HCT116 (cell line): ENCODE measurements around the gene ATCAY. TPM values are rescaled to one million over a fixed set of nuclear protein-coding genes. Genes with fewer than 3 reads are reported as not detected.

Experiments used
- ATAC-seq: fragments of 200-7000 bp; cut with Tn5 transposase; 2 replicates; pipeline ENCODE4 v1.9.1; 2020; ENCODE audit warnings: mild to moderate bottlenecking, moderate library complexity
- BruUV-seq: library from RNA; stranded (reverse); fragments of 400-500 nt; replicated peaks from 2 replicates; lab custom pipeline; 2021; lab: Mats Ljungman, UMichigan
- CTCF ChIA-PET: fragments of 300-600 bp; sonication (Branson Sonifier 250); formaldehyde crosslinking; loops from one replicate; lab custom pipeline; 2021; ENCODE audit warnings: antibody characterized with exemption; lab: Charles Lee
- POLR2A ChIA-PET: fragments of 300-600, 350-600 bp; sonication (Branson Sonifier 250); formaldehyde crosslinking; loops from one replicate; lab custom pipeline; 2021; ENCODE audit warnings: antibody characterized with exemption; lab: Charles Lee
- RAD21 ChIA-PET, 2 experiments: fragments of 300-600 bp; sonication (Branson Sonifier 250); formaldehyde crosslinking; loops; one replicate each; lab custom pipeline; 2023; ENCODE audit warnings: low total read pairs in 2 of 2; ENCODE audit not compliant: uncharacterized antibody in 2 of 2, unreplicated experiment in 2 of 2, low non-redundant PET in 1 of 2; lab: Charles Lee
- DNase-seq: peaks from one replicate; pipeline ENCODE4 v3.0.0-alpha.2; 2010; ENCODE audit warnings: low read depth, low spot score
- H2AFZ ChIP-seq: fragments of 200-600 bp; shearing (Covaris generic), sonication (generic); 2 replicates; pipeline ENCODE4 v1.6.1; 2017; ENCODE audit warnings: low read depth, mixed run types, mixed read lengths, antibody characterized with exemption, low read length; ENCODE audit not compliant: poor library complexity, severe bottlenecking
- H3K27ac ChIP-seq: 2 replicates; pipeline ENCODE4 v1.5.1; 2012; ENCODE audit warnings: low read depth, low read length
- H3K27me3 ChIP-seq: fragments of 200-600 bp; sonication (generic); 2 replicates; pipeline ENCODE4 v1.6.1; 2016; ENCODE audit warnings: mixed run types, low read length, mixed read lengths; ENCODE audit not compliant: insufficient read depth
- H3K36me3 ChIP-seq, 2 experiments: fragments of 200-500 bp in 1 of 2; fragments of 200-600 bp in 1 of 2; sonication (Bioruptor generic) in 1 of 2; sonication (generic) in 1 of 2; 2 replicates each; pipeline versions ENCODE4 v1.5.1 to v1.6.1; 2014 to 2016; ENCODE audit warnings: low read length in 2 of 2, inconsistent platforms in 1 of 2, mixed read lengths in 1 of 2, mixed run types in 1 of 2; ENCODE audit not compliant: insufficient read depth in 2 of 2, control insufficient read depth in 1 of 2
- H3K4me1 ChIP-seq, 2 experiments: fragments of 200-600 bp in 1 of 2; sonication (generic) in 1 of 2; 2 replicates each; pipeline versions ENCODE4 v1.5.1 to v1.6.1; 2012 to 2017; ENCODE audit warnings: low read length in 2 of 2, inconsistent platforms in 1 of 2, mild to moderate bottlenecking in 1 of 2, mixed read lengths in 1 of 2, mixed run types in 1 of 2, moderate library complexity in 1 of 2; ENCODE audit not compliant: insufficient read depth in 2 of 2, control insufficient read depth in 1 of 2
- H3K4me2 ChIP-seq: fragments of 200-600 bp; sonication (generic); 2 replicates; pipeline ENCODE4 v1.6.1; 2017; ENCODE audit warnings: mixed run types, low read length, mixed read lengths
- H3K4me3 ChIP-seq, 2 experiments: fragments of 200-600 bp in 1 of 2; sonication (generic) in 1 of 2; replicated peaks in 1 of 2; 2 replicates each; pipeline ENCODE4 v1.5.1; 2011 to 2016; ENCODE audit warnings: low read length in 2 of 2, control low read depth in 1 of 2, low read depth in 1 of 2, mild to moderate bottlenecking in 1 of 2, mixed read lengths in 1 of 2, mixed run types in 1 of 2
- H3K79me2 ChIP-seq: fragments of 200-600 bp; sonication (generic); 2 replicates; pipeline ENCODE4 v1.6.1; 2017; ENCODE audit warnings: mild to moderate bottlenecking, mixed run types, low read length, moderate library complexity, mixed read lengths; ENCODE audit not compliant: insufficient read depth
- H3K9ac ChIP-seq: fragments of 200-600 bp; sonication (generic); 2 replicates; pipeline ENCODE4 v1.6.1; 2016; ENCODE audit warnings: low read length, mixed read lengths
- H3K9me2 ChIP-seq: fragments of 200-600 bp; sonication (generic), shearing (Covaris generic); 2 replicates; pipeline ENCODE4 v1.6.1; 2017; ENCODE audit warnings: mixed run types, mild to moderate bottlenecking, moderate library complexity; ENCODE audit not compliant: insufficient read depth
- H3K9me3 ChIP-seq, 2 experiments: fragments of 200-500 bp in 1 of 2; fragments of 200-600 bp in 1 of 2; sonication (Bioruptor generic) in 1 of 2; sonication (generic) in 1 of 2; 2 replicates each; pipeline ENCODE4 v1.6.1; 2014 to 2017; ENCODE audit warnings: low read length in 2 of 2, mixed read lengths in 2 of 2, inconsistent platforms in 1 of 2, low read depth in 1 of 2, mild to moderate bottlenecking in 1 of 2, mixed run types in 1 of 2, moderate library complexity in 1 of 2; ENCODE audit not compliant: control insufficient read depth in 1 of 2, insufficient read depth in 1 of 2
- H4K20me1 ChIP-seq: fragments of 200-600 bp; sonication (generic), shearing (Covaris generic); 2 replicates; pipeline ENCODE4 v1.6.1; 2017; ENCODE audit warnings: mixed run types, mild to moderate bottlenecking, moderate library complexity; ENCODE audit not compliant: insufficient read depth
- CBX3 ChIP-seq: IDR thresholded peaks from 2 replicates; pipeline ENCODE4 v1.6.1; 2012; ENCODE audit warnings: low read depth
- RAD21 ChIP-seq: IDR thresholded peaks from 2 replicates; pipeline ENCODE4 v1.6.1; 2012; ENCODE audit warnings: low read depth, mild to moderate bottlenecking
- YY1 ChIP-seq: IDR thresholded peaks from 2 replicates; pipeline ENCODE4 v1.6.1; 2011; ENCODE audit warnings: low read length, low read depth, moderate library complexity, mild to moderate bottlenecking; ENCODE audit not compliant: insufficient replicate concordance; ENCODE audit errors: extremely low read depth
- intact Hi-C: fragments of 100-400 bp; cut with micrococcal nuclease; formaldehyde crosslinking; loops from 2 replicates; pipeline ENCODE4 v1.10.0; 2022
- total RNA-seq: library from RNA; stranded (reverse); gene quantifications from one replicate; pipeline ENCODE4 v1.2.1, GENCODE V29; 2021; ENCODE audit not compliant: unreplicated experiment
- TF ChIP-seq, protein P1 (sequence below): IDR thresholded peaks from 2 replicates; pipeline ENCODE4 v1.6.1; 2012; ENCODE audit warnings: low read depth
- TF ChIP-seq, protein P2 (sequence below), 3 experiments: fragments of 200-600 bp in 1 of 3; sonication (generic) in 1 of 3; IDR thresholded peaks in 2 of 3; conservative IDR thresholded peaks in 1 of 3; 2 replicates each; pipeline ENCODE4 v1.5.1; 2012 to 2017; ENCODE audit warnings: low read depth in 2 of 3, low read length in 2 of 3, antibody characterized with exemption in 1 of 3, borderline replicate concordance in 1 of 3, control low read depth in 1 of 3, mild to moderate bottlenecking in 1 of 3, mixed read lengths in 1 of 3, mixed run types in 1 of 3, moderate library complexity in 1 of 3; ENCODE audit not compliant: insufficient read depth in 1 of 3

The ATCAY gene
- total RNA-seq, 1 experiment from 2014 or later, result not detected

DNA sequence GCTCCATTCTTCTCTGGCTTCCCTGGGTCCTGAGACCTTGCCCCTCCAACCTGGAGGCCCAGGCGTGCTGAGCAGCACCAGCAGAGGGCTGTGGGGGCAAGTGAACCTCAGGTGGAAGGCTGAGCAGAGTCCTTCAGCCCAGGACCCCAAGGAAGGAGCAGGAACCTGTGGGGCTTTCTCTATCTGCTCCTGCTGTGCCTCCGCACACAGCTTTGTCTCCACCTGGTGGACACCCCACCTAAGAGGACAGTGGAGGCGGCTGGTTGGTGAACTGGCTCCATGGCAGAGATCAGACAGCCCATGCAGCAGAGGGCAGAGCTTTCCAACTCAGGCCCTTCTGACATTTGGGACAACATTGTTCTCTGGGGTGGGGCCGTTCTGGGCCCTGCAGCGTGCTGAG, 31.4 kb upstream of the ATCAY start:
- RAD21 ChIA-PET, result interaction anchor here (0.8 to 1.4 kb wide), 3 partner anchors 87 to 127 kb away, joined by 3 to 4 read pairs (median 3); partner anchors contain the start of genes APBA3 (in 1 of the 2) and MRPL54 (in 1 of the 2)
- intact Hi-C loops, result loop anchor here (1.0 kb wide), 1 partner anchor 183 kb away; no protein-coding TSS in a partner anchor
- no peaks in the 10 kb centered on the region for H3K27me3 ChIP-seq
- H3K36me3 ChIP-seq, result no peaks in the 10 kb centered on the region
- TF ChIP-seq RAD21 (peak; percentile 92), CBX3 (peak; percentile 42; the same call in 1 of the 2 replicates), YY1 (peak; percentile 52)
- TF ChIP-seq, protein P1, sequence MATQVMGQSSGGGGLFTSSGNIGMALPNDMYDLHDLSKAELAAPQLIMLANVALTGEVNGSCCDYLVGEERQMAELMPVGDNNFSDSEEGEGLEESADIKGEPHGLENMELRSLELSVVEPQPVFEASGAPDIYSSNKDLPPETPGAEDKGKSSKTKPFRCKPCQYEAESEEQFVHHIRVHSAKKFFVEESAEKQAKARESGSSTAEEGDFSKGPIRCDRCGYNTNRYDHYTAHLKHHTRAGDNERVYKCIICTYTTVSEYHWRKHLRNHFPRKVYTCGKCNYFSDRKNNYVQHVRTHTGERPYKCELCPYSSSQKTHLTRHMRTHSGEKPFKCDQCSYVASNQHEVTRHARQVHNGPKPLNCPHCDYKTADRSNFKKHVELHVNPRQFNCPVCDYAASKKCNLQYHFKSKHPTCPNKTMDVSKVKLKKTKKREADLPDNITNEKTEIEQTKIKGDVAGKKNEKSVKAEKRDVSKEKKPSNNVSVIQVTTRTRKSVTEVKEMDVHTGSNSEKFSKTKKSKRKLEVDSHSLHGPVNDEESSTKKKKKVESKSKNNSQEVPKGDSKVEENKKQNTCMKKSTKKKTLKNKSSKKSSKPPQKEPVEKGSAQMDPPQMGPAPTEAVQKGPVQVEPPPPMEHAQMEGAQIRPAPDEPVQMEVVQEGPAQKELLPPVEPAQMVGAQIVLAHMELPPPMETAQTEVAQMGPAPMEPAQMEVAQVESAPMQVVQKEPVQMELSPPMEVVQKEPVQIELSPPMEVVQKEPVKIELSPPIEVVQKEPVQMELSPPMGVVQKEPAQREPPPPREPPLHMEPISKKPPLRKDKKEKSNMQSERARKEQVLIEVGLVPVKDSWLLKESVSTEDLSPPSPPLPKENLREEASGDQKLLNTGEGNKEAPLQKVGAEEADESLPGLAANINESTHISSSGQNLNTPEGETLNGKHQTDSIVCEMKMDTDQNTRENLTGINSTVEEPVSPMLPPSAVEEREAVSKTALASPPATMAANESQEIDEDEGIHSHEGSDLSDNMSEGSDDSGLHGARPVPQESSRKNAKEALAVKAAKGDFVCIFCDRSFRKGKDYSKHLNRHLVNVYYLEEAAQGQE, result no peak
- TF ChIP-seq, protein P2, sequence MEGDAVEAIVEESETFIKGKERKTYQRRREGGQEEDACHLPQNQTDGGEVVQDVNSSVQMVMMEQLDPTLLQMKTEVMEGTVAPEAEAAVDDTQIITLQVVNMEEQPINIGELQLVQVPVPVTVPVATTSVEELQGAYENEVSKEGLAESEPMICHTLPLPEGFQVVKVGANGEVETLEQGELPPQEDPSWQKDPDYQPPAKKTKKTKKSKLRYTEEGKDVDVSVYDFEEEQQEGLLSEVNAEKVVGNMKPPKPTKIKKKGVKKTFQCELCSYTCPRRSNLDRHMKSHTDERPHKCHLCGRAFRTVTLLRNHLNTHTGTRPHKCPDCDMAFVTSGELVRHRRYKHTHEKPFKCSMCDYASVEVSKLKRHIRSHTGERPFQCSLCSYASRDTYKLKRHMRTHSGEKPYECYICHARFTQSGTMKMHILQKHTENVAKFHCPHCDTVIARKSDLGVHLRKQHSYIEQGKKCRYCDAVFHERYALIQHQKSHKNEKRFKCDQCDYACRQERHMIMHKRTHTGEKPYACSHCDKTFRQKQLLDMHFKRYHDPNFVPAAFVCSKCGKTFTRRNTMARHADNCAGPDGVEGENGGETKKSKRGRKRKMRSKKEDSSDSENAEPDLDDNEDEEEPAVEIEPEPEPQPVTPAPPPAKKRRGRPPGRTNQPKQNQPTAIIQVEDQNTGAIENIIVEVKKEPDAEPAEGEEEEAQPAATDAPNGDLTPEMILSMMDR (IDR thresholded peaks at IDR 0.05 in 2 of 3, conservative IDR thresholded peaks at IDR 0.05 in 1 of 3; ENCODE audit: borderline replicate concordance in 1 of 3, insufficient read depth in 1 of 3, low read depth in 2 of 3, low read length in 2 of 3), result peak; percentile 89 to 97 (median 94)
- no peak overlapping the region for H3K27ac ChIP-seq
- no TSS peak for BruUV-seq
- H3K4me3 ChIP-seq, result no peak overlapping the region
- DNase-seq, result peak; percentile 65
- H3K4me2 ChIP-seq, result peak overlapping the region; percentile 40
- no peaks in the 10 kb centered on the region for H3K9me3 ChIP-seq
- no peak overlapping the region for H3K9ac ChIP-seq
- CTCF ChIA-PET, result interaction anchor here (0.6 to 1.8 kb wide), 23 partner anchors 9 to 544 kb away, joined by 3 to 16 read pairs (median 4); partner anchors contain the start of genes APBA3, DAPK3, MRPL54 and PIAS4
- H3K79me2 ChIP-seq, result no peaks in the 10 kb centered on the region
- H3K9me2 ChIP-seq, result no peaks in the 10 kb centered on the region
- H4K20me1 ChIP-seq, result no peaks in the 10 kb centered on the region
- peaks cover 21 to 32% of the 10 kb centered on the region in 2 experiments for H3K4me1 ChIP-seq
- POLR2A ChIA-PET, result interaction anchor here (0.6 to 1.5 kb wide), 2 partner anchors 86 to 149 kb away, joined by 3 to 6 read pairs; partner anchors contain the start of gene MRPL54
- no peak overlapping the region for H2AFZ ChIP-seq
- peak; percentile 78 for ATAC-seq
